Liver (tissue), 9 donors: ENCODE data around the gene CHD5. TPM values are rescaled to one million over a fixed set of nuclear protein-coding genes. Genes with fewer than 3 reads are reported as not detected.

ENCODE experiments used
- DNase-seq: peaks from one replicate; pipeline ENCODE4 v3.0.0-alpha.2; 2017; ENCODE audit warnings: low spot score
- H3K27ac ChIP-seq, 2 donors: one replicate each; pipeline ENCODE4 v1.7.0; 2013; ENCODE audit warnings: inconsistent platforms in 2 of 2, low read length in 2 of 2, control low read depth in 1 of 2, low read depth in 1 of 2, mild to moderate bottlenecking in 1 of 2
- H3K27me3 ChIP-seq, 4 donors: one replicate each; pipeline versions ENCODE4 v1.6.1 to v1.7.0; 2013; ENCODE audit warnings: low read length in 3 of 4, inconsistent platforms in 1 of 4, mild to moderate bottlenecking in 1 of 4, moderate library complexity in 1 of 4; ENCODE audit not compliant: control insufficient read depth in 4 of 4, insufficient read depth in 4 of 4
- H3K36me3 ChIP-seq, 4 donors: one replicate each; pipeline versions ENCODE4 v1.6.1 to v1.7.0; 2013; ENCODE audit warnings: low read length in 3 of 4, mild to moderate bottlenecking in 3 of 4, low read depth in 1 of 4, moderate library complexity in 1 of 4; ENCODE audit not compliant: control insufficient read depth in 4 of 4, insufficient read depth in 3 of 4
- H3K4me1 ChIP-seq, 4 donors: one replicate each; pipeline versions ENCODE4 v1.6.1 to v1.7.0; 2013; ENCODE audit warnings: low read length in 3 of 4, mild to moderate bottlenecking in 3 of 4, moderate library complexity in 1 of 4; ENCODE audit not compliant: control insufficient read depth in 4 of 4, insufficient read depth in 4 of 4
- H3K4me3 ChIP-seq, 3 donors: one replicate each; pipeline versions ENCODE4 v1.6.1 to v1.7.0; 2013; ENCODE audit warnings: low read length in 3 of 3, control low read depth in 1 of 3, low read depth in 1 of 3, mild to moderate bottlenecking in 1 of 3
- H3K9ac ChIP-seq, 2 donors: one replicate each; pipeline ENCODE4 v1.7.0; 2013; ENCODE audit warnings: low read length in 2 of 2, mild to moderate bottlenecking in 2 of 2, moderate library complexity in 2 of 2, control low read depth in 1 of 2, low read depth in 1 of 2
- H3K9me3 ChIP-seq, 4 donors: one replicate each; pipeline versions ENCODE4 v1.6.1 to v1.7.0; 2013; ENCODE audit warnings: low read length in 3 of 4; ENCODE audit not compliant: control insufficient read depth in 4 of 4
- EGR1 ChIP-seq, 2 donors: IDR thresholded peaks; 2 replicates each; pipeline ENCODE4 v1.6.1; 2016 to 2018; ENCODE audit warnings: antibody characterized with exemption in 2 of 2, low read depth in 2 of 2
- FOXA1 ChIP-seq: IDR thresholded peaks from 2 replicates; pipeline ENCODE4 v1.6.1; 2016; ENCODE audit warnings: antibody characterized with exemption
- GABPA ChIP-seq, 2 donors: IDR thresholded peaks in 1 of 2; conservative IDR thresholded peaks in 1 of 2; 2 replicates each; pipeline ENCODE4 v1.6.1; 2016; ENCODE audit warnings: antibody characterized with exemption in 2 of 2, mild to moderate bottlenecking in 1 of 2, moderate library complexity in 1 of 2
- HNF4A ChIP-seq, 2 donors: conservative IDR thresholded peaks; 2 replicates each; pipeline ENCODE4 v1.6.1; 2016; ENCODE audit warnings: antibody characterized with exemption in 2 of 2, mild to moderate bottlenecking in 2 of 2
- HNF4G ChIP-seq: IDR thresholded peaks from 2 replicates; pipeline ENCODE4 v1.6.1; 2016; ENCODE audit warnings: antibody characterized with exemption
- NR2F2 ChIP-seq: IDR thresholded peaks from 2 replicates; pipeline ENCODE4 v1.6.1; 2016; ENCODE audit warnings: antibody characterized with exemption
- RAD21 ChIP-seq, 2 donors: IDR thresholded peaks; 2 replicates each; pipeline ENCODE4 v1.6.1; 2016; ENCODE audit warnings: antibody characterized with exemption in 2 of 2, mild to moderate bottlenecking in 2 of 2
- RXRA ChIP-seq, 2 donors: IDR thresholded peaks; 2 replicates each; pipeline ENCODE4 v1.6.1; 2017 to 2018; ENCODE audit warnings: antibody characterized with exemption in 2 of 2, mild to moderate bottlenecking in 1 of 2
- SP1 ChIP-seq: IDR thresholded peaks from 2 replicates; pipeline ENCODE4 v1.6.1; 2018; ENCODE audit warnings: antibody characterized with exemption, mild to moderate bottlenecking
- TAF1 ChIP-seq: conservative IDR thresholded peaks from 2 replicates; pipeline ENCODE4 v1.6.1; 2016; ENCODE audit warnings: antibody characterized with exemption, mild to moderate bottlenecking
- WGBS: extraction: QIAGEN DNeasy Blood & Tissue Kit; methylation state at CpG from one replicate; pipeline ENCODE4 v1.1.7; 2013; 5-methylcytosine and 5-hydroxymethylcytosine counted together
- polyA plus RNA-seq, 2 donors: library from polyadenylated mRNA; stranded (reverse) in 1 of 2; unstranded in 1 of 2; fragments of 200-250 nt in 1 of 2; fragments of >200 nt in 1 of 2; fragmentation: Nextera tagmentation in 1 of 2; extraction: Ambion mirVana in 1 of 2; gene quantifications; one replicate each; pipeline versions ENCODE4 v1.2.1 to v1.2.3, GENCODE V29; 2013 to 2015
- total RNA-seq, 2 donors: library from RNA; depleted of rRNA; stranded (reverse); fragments of >200 nt; gene quantifications; one replicate each; pipeline ENCODE4 v1.2.3, GENCODE V29; 2014
- TF ChIP-seq, protein P1 (sequence below): IDR thresholded peaks from 2 replicates; pipeline ENCODE4 v1.6.1; 2016; ENCODE audit warnings: antibody characterized with exemption
- TF ChIP-seq, protein P2 (sequence below): IDR thresholded peaks from 2 replicates; pipeline ENCODE4 v1.6.1; 2016; ENCODE audit warnings: antibody characterized with exemption
- TF ChIP-seq, protein P3 (sequence below): IDR thresholded peaks from 2 replicates; pipeline ENCODE4 v1.6.1; 2016; ENCODE audit warnings: antibody characterized with exemption, mild to moderate bottlenecking
- donor health status: healthy.
- donor health status: healthy.
- donor health status: healthy.
- donor health status: healthy.
- donor health status: healthy.

The CHD5 gene
- total and polyA plus RNA-seq, 4 donors: under 0.01 to 0.08 TPM; not detected in 2

DNA sequence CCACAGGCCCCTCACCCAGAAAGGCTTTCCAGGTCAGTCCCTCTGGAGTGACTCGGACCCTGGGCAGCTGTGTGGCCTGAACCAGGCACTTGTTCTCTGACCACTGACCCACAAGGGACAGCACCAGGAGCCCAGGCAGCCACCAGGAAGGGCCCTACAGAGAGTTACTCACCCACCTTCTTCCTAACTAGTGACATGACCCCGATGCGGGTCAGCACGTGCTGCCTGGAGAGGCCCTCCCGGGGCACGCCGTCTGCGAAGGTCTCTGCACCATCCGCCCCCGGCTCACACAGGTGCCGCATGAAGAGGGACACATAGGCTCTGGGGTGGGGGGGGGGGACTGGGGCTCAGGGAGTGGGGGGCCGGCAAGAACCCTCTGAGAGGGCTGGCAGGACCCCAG is 55.8 kb downstream of the CHD5 start:
- H3K4me3 ChIP-seq: no peak overlapping the region
- no peak for DNase-seq
- peaks cover 0 to 4% (median 1%) of the 10 kb centered on the region in 4 donors for H3K27me3 ChIP-seq
- WGBS: 88% methylated on average over 12 of the region's 12 CpGs
- no peak for TF ChIP-seq RAD21 (IDR thresholded peaks at IDR 0.05)
- no peak for TF ChIP-seq RXRA (IDR thresholded peaks at IDR 0.05)
- TF ChIP-seq, protein P1, sequence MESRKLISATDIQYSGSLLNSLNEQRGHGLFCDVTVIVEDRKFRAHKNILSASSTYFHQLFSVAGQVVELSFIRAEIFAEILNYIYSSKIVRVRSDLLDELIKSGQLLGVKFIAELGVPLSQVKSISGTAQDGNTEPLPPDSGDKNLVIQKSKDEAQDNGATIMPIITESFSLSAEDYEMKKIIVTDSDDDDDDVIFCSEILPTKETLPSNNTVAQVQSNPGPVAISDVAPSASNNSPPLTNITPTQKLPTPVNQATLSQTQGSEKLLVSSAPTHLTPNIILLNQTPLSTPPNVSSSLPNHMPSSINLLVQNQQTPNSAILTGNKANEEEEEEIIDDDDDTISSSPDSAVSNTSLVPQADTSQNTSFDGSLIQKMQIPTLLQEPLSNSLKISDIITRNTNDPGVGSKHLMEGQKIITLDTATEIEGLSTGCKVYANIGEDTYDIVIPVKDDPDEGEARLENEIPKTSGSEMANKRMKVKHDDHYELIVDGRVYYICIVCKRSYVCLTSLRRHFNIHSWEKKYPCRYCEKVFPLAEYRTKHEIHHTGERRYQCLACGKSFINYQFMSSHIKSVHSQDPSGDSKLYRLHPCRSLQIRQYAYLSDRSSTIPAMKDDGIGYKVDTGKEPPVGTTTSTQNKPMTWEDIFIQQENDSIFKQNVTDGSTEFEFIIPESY: no peak
- H3K36me3 ChIP-seq: no peaks in the 10 kb centered on the region
- H3K9ac ChIP-seq: no peak overlapping the region
- H3K9me3 ChIP-seq: no peaks in the 10 kb centered on the region
- H3K27ac ChIP-seq: no peak overlapping the region
- H3K4me1 ChIP-seq: peaks cover 0 to 3% (median 0%) of the 10 kb centered on the region in 4 donors

DNA sequence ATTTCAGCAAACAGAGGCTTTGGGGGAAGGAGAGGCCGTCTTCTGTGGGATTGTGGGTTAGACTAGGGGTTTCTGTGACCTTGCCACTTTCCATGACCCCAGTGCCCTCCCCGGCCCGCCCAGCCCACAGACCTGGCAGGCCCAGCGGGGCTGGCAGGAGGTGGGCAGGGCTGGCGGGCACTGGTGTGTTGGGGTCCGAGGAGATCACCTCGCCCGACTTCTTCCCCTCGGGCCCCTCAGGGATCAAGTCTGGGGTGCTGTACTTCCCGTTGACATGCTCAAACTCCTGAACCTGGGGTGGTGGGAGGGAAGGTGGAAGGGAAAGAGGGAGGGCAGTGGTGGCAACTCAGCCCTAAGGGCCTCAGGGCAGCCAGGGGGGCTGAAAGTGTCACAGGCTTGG is 56.3 kb downstream of the CHD5 start:
- no peak overlapping the region for H3K4me3 ChIP-seq
- H3K9ac ChIP-seq: no peak overlapping the region
- H3K9me3 ChIP-seq: no peaks in the 10 kb centered on the region
- H3K4me1 ChIP-seq: peaks cover 0 to 3% (median 0%) of the 10 kb centered on the region in 4 donors
- 84% methylated on average over 10 of the region's 10 CpGs for WGBS
- TF ChIP-seq TAF1 (no peak), RAD21 (IDR thresholded peaks at IDR 0.05) (no peak), HNF4G (no peak), HNF4A (conservative IDR thresholded peaks at IDR 0.05) (no peak), NR2F2 (no peak), FOXA1 (no peak), SP1 (no peak)
- TF ChIP-seq, protein P2, sequence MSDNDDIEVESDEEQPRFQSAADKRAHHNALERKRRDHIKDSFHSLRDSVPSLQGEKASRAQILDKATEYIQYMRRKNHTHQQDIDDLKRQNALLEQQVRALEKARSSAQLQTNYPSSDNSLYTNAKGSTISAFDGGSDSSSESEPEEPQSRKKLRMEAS: no peak
- TF ChIP-seq, protein P1: no peak
- no peak for DNase-seq
- H3K27ac ChIP-seq: no peak overlapping the region
- no peaks in the 10 kb centered on the region for H3K36me3 ChIP-seq
- peaks cover 0 to 4% (median 1%) of the 10 kb centered on the region in 4 donors for H3K27me3 ChIP-seq

DNA sequence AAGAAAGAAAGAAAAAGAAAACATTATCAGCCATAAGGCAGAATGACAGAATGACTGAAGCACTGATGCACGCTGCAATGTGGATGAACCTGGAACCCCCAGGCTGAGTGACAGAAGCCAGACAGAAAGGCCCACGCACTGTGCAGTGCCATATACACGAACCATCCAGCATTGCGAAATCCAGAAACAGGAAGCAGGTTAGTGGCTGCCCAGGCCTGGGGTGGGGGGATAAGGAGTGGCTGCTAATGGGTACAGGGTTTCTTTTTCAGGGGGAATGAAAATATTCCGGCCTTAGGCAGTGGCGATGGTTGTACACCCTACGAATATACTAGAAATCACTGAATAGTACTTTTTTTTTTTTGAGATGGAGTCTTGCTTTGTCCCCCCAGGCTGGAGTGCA is 57.0 kb downstream of the CHD5 start:
- WGBS: 72% methylated on average over 7 of the region's 7 CpGs
- no peak overlapping the region for H3K27ac ChIP-seq
- H3K4me1 ChIP-seq: peaks cover 0 to 3% (median 0%) of the 10 kb centered on the region in 4 donors
- no peak for DNase-seq
- no peaks in the 10 kb centered on the region for H3K36me3 ChIP-seq
- TF ChIP-seq GABPA (IDR thresholded peaks at IDR 0.05 in 1 of 2, conservative IDR thresholded peaks at IDR 0.05 in 1 of 2) (no peak), EGR1 (IDR thresholded peaks at IDR 0.05; ENCODE audit: low read depth in 2 of 2) (no peak)
- TF ChIP-seq, protein P2: no peak
- TF ChIP-seq, protein P3, sequence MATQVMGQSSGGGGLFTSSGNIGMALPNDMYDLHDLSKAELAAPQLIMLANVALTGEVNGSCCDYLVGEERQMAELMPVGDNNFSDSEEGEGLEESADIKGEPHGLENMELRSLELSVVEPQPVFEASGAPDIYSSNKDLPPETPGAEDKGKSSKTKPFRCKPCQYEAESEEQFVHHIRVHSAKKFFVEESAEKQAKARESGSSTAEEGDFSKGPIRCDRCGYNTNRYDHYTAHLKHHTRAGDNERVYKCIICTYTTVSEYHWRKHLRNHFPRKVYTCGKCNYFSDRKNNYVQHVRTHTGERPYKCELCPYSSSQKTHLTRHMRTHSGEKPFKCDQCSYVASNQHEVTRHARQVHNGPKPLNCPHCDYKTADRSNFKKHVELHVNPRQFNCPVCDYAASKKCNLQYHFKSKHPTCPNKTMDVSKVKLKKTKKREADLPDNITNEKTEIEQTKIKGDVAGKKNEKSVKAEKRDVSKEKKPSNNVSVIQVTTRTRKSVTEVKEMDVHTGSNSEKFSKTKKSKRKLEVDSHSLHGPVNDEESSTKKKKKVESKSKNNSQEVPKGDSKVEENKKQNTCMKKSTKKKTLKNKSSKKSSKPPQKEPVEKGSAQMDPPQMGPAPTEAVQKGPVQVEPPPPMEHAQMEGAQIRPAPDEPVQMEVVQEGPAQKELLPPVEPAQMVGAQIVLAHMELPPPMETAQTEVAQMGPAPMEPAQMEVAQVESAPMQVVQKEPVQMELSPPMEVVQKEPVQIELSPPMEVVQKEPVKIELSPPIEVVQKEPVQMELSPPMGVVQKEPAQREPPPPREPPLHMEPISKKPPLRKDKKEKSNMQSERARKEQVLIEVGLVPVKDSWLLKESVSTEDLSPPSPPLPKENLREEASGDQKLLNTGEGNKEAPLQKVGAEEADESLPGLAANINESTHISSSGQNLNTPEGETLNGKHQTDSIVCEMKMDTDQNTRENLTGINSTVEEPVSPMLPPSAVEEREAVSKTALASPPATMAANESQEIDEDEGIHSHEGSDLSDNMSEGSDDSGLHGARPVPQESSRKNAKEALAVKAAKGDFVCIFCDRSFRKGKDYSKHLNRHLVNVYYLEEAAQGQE: no peak
- H3K9me3 ChIP-seq: no peaks in the 10 kb centered on the region
- H3K27me3 ChIP-seq: peaks cover 0 to 4% (median 1%) of the 10 kb centered on the region in 4 donors
- no peak overlapping the region for H3K9ac ChIP-seq
- H3K4me3 ChIP-seq: no peak overlapping the region
